T-helper 2 cell treated with Interferon-gamma antibody and Interleukin-4, amounts not matched to agents 5 μg/mL and 100 μg/mL, for 36 hours (primary cell): ENCODE data around the gene CYP2S1.
A peak's percentile ranks its signal among the peaks of the same experiment; 100 is the strongest.
"Not testable (repeated sequence)": the region's sequence is repeated elsewhere in the genome, so short reads cannot be mapped to it uniquely, and the experiment has no call there.

Experiments used
- DNase-seq: peaks from one replicate; pipeline ENCODE4 v3.0.0; 2021; ENCODE audit warnings: low spot score
- H3K27ac Mint-ChIP-seq: one replicate; pipeline ENCODE4 v1.8.0; 2021; ENCODE audit warnings: mild to moderate bottlenecking, mixed read lengths
- H3K27me3 Mint-ChIP-seq: one replicate; pipeline ENCODE4 v1.8.0; 2021; ENCODE audit warnings: low read depth, mixed read lengths
- H3K36me3 Mint-ChIP-seq: one replicate; pipeline ENCODE4 v1.8.0; 2021; ENCODE audit warnings: low read depth, mixed read lengths
- H3K4me1 Mint-ChIP-seq: one replicate; pipeline ENCODE4 v1.8.0; 2021; ENCODE audit warnings: low read depth, mixed read lengths
- H3K4me3 Mint-ChIP-seq: one replicate; pipeline ENCODE4 v1.8.0; 2022; ENCODE audit warnings: mild to moderate bottlenecking, moderate library complexity, mixed read lengths
- H3K9me3 Mint-ChIP-seq: one replicate; pipeline ENCODE4 v1.8.0; 2021; ENCODE audit warnings: mixed read lengths

The CYP2S1 gene

DNA sequence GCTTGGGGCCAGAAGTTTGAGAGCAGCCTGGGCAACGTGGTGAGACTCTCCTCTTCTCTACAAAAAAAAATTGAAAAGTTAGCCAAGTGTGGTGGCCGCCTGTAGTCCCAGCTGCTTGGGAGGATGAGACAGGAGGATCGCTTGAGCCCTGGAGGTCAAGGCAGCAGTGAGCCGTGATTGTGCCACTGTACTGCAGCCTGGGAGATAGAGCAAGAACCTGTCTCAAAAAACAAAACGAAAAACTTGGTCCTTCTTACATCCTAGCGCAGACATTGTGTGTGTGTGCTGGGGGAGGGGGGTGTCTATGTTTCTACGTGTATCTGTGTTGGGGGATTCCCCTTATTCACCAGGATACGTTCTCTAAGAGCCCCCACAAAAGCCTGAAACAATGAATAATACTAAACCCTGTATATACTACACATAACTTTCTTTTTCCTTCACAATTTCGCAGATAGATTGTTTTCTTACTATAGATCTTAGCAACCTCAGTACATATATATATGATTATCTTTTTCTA, 33.9 kb downstream of the CYP2S1 start:
- H3K27ac Mint-ChIP-seq = no peak overlapping the region
- H3K27me3 Mint-ChIP-seq = peaks cover 13% of the 10 kb centered on the region
- peaks cover 11% of the 10 kb centered on the region for H3K4me1 Mint-ChIP-seq
- no peak for DNase-seq
- H3K4me3 Mint-ChIP-seq = peak overlapping the region; percentile 88
- H3K36me3 Mint-ChIP-seq = no peaks in the 10 kb centered on the region
- H3K9me3 Mint-ChIP-seq = no peaks in the 10 kb centered on the region

DNA sequence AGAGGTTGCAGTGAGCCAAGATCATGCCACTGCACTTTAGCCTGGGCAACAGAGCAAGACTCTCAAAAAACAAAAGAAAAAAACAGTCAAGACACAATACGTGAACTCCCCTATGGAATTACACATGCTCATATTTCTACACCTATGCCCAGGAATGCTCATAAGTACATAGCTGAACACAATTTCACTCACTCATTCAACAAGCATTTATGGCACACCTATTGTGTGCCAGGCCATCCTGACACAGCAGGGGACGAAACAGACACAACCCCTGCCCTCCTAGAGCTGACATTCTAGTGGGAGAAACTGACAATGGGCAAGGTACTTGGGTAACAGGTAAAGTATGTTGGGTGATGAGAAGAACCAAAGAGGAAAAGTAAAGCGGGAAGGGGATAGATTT, 35.5 kb downstream of the CYP2S1 start:
- peaks cover 11% of the 10 kb centered on the region for H3K4me1 Mint-ChIP-seq
- peaks cover 8% of the 10 kb centered on the region for H3K27me3 Mint-ChIP-seq
- H3K27ac Mint-ChIP-seq = no peak overlapping the region
- H3K4me3 Mint-ChIP-seq = no peak overlapping the region
- no peaks in the 10 kb centered on the region for H3K36me3 Mint-ChIP-seq
- H3K9me3 Mint-ChIP-seq = no peaks in the 10 kb centered on the region
- DNase-seq = no peak

DNA sequence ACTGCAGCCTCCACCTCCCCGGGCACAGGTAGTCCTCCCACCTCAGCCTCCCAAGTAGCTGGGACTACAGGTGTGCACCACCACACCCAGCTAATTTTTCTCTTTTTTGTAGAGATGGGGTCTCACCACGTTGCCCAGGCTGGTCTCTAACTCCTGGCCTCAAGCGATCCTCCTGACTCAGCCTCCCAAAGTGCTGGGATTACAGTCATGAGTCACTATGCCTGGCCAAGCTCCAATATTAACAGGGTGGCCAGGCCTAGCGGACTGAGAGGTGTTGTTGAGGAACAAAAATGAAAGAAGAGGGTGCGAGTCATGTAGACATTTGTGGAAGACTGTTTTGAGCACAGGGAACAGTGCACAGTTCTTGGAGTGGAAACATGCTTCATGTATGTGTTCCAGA, 36.3 kb downstream of the CYP2S1 start:
- not testable (repeated sequence) for DNase-seq, H3K27ac Mint-ChIP-seq, H3K27me3 Mint-ChIP-seq, H3K9me3 Mint-ChIP-seq, H3K4me3 Mint-ChIP-seq, H3K36me3 Mint-ChIP-seq
- H3K4me1 Mint-ChIP-seq = peaks cover 11% of the 10 kb centered on the region

DNA sequence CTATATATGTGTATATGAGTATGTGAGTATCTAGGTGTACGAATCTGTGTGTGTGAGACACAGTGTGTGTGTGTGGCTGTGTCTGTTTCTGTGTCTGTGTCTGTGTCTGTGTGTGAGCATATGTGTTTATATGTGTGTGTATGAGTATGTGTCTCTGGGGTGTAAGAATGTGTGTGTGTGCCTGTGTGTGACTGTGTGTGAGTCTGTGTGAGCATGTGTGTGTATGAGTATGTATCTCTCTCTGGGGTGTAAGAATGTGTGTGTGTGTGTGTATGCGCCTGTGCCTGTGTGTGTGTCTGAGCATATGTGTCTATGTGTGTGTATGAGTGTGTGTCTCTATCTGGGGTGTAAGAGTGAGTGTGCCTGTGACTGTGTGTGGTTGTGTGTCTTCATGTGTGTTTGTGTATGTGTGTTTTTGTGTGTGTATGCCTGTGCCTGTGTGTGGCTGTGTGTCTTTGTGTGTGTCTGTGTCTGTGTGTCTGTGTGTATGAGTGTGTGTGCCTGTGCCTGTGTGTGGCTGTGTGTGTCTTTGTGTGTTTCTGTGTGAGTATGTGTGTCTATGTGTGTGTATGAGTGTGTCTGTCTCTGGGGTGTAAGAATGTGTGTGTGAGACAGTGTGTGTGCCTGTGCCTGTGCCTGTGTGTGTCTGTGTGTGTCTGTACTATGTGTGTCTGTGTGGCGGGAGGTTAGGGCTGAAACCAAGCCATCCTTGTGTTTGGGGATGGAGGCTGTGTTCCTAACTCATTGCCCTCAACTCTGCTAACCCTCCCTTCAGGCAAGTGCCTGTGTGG, 37.2 kb downstream of the CYP2S1 start:
- Mint-ChIP-seq H3K4me3 (no peak overlapping the region), H3K9me3 (no peaks in the 10 kb centered on the region), H3K36me3 (no peaks in the 10 kb centered on the region), H3K27me3 (peaks cover 3% of the 10 kb centered on the region), H3K27ac (no peak overlapping the region), H3K4me1 (peaks cover 11% of the 10 kb centered on the region)
- no peak for DNase-seq

DNA sequence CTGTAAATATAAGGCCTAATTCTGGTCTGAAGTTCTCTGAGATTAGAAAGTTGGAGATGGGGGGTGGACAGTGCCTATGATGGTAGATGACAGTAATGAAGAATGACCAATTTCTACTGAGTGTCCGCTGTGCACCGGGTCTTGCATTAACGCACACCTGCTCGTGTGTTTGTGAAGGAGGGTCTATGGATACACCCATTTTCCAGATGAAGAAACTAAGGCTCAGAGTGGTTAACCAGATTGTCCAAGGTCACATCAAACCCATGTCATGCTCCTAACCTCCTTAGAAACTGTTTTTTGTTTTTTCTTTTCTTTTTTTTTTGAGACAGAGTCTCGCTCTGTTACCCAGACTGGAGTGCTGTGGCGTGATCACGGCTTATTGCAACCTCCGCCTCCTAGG, 39.7 kb downstream of the CYP2S1 start:
- Mint-ChIP-seq H3K4me3 (no peak overlapping the region), H3K9me3 (no peaks in the 10 kb centered on the region), H3K36me3 (no peaks in the 10 kb centered on the region), H3K4me1 (no peaks in the 10 kb centered on the region), H3K27me3 (no peaks in the 10 kb centered on the region), H3K27ac (no peak overlapping the region)
- DNase-seq = no peak

DNA sequence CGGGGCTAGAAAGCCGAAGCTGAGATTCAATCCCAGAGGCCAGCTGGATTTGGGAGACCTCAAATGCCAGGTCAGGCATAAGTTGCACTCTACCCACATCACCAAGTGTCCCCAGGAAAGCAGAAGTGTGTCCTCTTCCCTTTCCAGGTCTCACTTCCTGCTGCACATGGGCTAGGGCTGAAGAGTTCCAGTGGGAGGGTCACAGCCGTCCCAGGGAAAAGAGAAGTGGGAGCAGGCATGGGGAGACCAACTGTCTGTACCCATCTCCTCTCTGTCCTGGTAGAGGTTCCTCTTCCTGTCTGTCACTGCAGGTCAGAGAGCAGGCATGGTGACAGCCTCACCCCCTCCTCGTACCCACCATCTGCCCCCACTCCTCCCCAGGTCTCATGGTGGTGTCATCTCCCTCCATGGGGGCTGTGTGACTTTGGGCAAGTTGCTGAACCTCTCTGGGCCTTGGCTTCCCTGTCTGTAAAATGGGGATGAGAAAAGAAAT, 40.8 kb downstream of the CYP2S1 start:
- Mint-ChIP-seq H3K36me3 (no peaks in the 10 kb centered on the region), H3K27ac (no peak overlapping the region), H3K27me3 (no peaks in the 10 kb centered on the region), H3K4me3 (no peak overlapping the region), H3K9me3 (no peaks in the 10 kb centered on the region), H3K4me1 (no peaks in the 10 kb centered on the region)
- no peak for DNase-seq

DNA sequence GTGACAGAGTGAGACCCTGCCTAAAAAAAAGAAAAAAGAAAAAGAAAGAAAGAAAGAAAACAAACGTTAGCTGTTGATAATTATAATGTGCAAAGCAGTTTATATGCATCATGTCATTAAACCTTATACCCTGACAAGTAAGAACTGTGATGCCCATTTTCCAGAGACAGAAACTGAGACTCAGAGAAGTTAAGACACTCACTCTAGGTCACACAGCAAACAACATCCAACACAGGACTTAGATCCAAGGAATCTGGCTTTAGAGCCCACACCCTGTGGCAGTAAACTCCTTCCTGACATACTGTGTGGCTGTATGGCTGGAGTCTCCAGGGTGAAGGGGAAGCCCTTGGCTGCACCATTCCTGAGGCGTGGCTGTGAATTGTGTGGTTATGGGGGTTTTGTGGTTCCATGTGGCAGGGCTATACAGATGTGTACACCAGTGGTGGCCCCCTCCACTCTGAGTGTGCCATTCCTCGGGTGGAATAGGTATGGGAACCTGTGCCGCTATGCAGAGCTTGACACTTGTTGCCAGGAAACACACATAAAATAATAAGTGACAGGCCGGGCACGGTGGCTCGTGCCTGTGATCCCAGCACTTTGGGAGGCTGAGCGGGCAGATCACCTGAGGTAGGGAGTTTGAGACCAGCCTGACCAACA, 41.6 kb downstream of the CYP2S1 start:
- H3K36me3 Mint-ChIP-seq = no peaks in the 10 kb centered on the region
- H3K4me1 Mint-ChIP-seq = no peaks in the 10 kb centered on the region
- DNase-seq = no peak
- H3K27me3 Mint-ChIP-seq = no peaks in the 10 kb centered on the region
- H3K9me3 Mint-ChIP-seq = no peaks in the 10 kb centered on the region
- no peak overlapping the region for H3K27ac Mint-ChIP-seq
- H3K4me3 Mint-ChIP-seq = no peak overlapping the region

DNA sequence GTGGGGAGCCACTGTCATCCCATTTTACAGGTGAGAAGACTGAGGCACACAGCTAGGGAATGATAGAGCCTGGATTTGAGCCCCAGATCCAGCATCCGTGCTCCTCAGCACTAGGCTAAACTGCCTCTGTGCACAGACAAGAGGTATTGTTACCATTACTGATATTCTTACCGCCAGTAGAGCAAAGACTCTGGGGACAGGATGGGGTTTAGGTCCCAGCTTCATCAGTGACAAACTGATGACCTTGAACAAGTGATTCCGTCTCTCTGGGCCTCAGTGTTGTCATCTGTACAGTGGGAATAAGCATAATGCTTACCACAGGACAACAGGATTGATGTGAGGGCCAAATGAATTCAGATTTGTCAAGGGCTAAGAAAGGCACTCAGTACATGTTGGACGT, 42.5 kb downstream of the CYP2S1 start:
- Mint-ChIP-seq H3K9me3 (no peaks in the 10 kb centered on the region), H3K27me3 (no peaks in the 10 kb centered on the region)

DNA sequence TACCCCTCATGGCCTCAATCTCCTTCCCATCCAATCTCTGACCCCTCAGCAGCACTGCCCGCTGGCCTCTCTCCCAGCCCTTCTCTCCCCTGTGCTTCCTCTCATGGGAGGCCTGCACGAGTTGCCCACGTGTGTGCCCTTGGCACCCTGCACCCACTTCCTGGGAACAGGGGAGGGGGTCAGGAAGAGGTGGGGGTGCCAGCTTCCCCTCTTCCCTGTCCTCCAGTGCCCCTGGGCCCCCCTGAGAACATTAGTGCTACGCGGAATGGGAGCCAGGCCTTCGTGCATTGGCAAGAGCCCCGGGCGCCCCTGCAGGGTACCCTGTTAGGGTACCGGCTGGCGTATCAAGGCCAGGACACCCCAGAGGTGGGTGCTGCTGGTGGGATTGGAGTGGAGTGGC, 45.2 kb downstream of the CYP2S1 start:
- Mint-ChIP-seq H3K9me3 (no peaks in the 10 kb centered on the region), H3K36me3 (no peaks in the 10 kb centered on the region), H3K4me3 (no peak overlapping the region), H3K27me3 (no peaks in the 10 kb centered on the region), H3K27ac (no peak overlapping the region), H3K4me1 (no peaks in the 10 kb centered on the region)
- DNase-seq = no peak

More for the DNA sequence above, 42.5 kb downstream of the CYP2S1 start:
- Mint-ChIP-seq H3K4me3 (no peak overlapping the region), H3K27ac (no peak overlapping the region), H3K36me3 (no peaks in the 10 kb centered on the region), H3K4me1 (no peaks in the 10 kb centered on the region)
- DNase-seq = no peak

DNA sequence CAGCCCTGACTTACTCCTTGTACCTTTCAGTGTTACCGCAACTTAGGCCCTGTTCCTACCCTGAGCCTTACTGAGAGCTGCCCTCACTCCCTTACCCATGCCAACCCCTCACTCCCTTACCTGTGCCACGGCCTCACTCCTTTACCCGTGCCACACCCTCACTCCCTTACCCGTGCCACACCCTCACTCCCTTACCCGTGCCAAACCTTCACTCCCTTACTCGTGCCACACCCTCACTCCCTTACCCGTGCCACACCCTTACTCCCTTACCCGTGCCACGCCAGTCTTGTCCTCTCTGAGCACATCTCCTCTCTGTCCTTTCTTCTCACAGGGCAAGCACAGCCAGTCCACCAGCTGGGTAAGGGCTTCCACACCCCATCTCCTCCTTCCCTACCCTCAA, 46.3 kb downstream of the CYP2S1 start:
- Mint-ChIP-seq H3K4me1 (no peaks in the 10 kb centered on the region), H3K27me3 (no peaks in the 10 kb centered on the region), H3K9me3 (no peaks in the 10 kb centered on the region), H3K4me3 (no peak overlapping the region), H3K27ac (no peak overlapping the region), H3K36me3 (no peaks in the 10 kb centered on the region)
- no peak for DNase-seq

DNA sequence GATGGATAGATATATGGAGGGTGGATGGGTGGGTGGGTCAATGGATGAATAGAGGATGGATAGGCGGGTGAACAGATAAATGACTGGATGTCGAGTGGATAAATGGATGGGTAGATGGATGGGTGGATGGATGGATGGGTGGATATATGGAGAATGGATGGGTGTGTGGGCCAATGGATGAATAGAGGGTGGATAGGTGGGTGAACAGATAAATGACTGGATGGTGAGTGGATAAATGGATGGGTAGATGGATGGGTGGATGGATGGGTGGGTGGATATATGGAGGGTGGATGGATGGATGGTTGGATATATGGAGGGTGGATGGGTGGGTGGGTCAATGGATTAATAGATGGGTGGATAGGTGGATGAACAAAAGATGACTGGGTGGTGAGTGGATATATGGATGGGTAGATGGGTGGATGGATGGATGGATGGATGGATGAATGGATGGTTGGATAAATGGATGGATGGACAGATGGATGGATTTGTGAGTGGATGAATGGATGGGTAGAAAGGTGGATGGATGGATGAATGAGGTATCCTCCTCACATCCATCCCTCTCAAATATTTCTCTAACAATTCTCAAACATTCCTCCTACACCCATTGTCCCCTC, 47.0 kb downstream of the CYP2S1 start:
- no peak for DNase-seq
- Mint-ChIP-seq H3K36me3 (no peaks in the 10 kb centered on the region), H3K27me3 (no peaks in the 10 kb centered on the region), H3K9me3 (no peaks in the 10 kb centered on the region), H3K4me3 (no peak overlapping the region), H3K27ac (no peak overlapping the region), H3K4me1 (no peaks in the 10 kb centered on the region)

DNA sequence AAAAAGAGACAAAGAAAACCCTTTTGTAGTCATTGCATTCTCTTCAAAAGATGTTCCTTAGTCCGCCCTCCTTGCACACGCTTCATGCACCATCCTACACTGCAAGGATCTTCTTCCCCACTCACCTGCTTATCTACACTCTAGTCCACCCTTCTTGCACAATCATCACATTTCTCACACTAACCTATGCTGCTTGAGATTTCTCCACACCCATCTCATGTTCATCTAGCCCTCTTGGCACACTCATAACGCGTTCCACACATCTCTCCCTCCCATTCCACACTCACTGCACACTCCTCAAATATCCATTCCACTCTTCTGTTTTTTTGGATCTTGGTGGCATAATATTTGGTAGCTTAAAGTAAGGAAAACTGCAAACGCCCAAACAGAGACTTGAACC, 48.8 kb downstream of the CYP2S1 start:
- DNase-seq = no peak

DNA sequence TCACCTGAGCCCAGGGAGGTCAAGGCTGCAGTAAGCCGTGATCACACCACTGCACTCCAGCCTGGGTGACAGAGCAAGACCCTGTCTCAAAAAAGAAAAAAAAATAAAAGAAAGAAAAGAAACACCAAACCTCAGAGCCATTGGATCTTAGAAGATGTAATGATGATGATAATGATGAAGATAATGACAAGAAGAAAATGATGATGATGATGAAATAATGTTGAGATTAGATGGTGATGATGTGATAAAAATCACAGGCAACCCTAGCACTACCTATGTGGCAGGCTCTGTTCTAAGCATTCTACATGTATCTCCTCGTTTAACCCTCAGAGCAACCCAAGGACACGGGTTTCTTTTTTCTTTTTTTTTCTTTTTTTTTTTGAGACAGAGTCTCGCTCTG, 51.1 kb downstream of the CYP2S1 start:
- H3K27ac Mint-ChIP-seq = no peak overlapping the region
- H3K9me3 Mint-ChIP-seq = no peaks in the 10 kb centered on the region
- H3K36me3 Mint-ChIP-seq = no peaks in the 10 kb centered on the region
- no peaks in the 10 kb centered on the region for H3K4me1 Mint-ChIP-seq
- H3K4me3 Mint-ChIP-seq = no peak overlapping the region
- no peak for DNase-seq
- H3K27me3 Mint-ChIP-seq = no peaks in the 10 kb centered on the region

More for the DNA sequence above, 48.8 kb downstream of the CYP2S1 start:
- H3K4me1 Mint-ChIP-seq = no peaks in the 10 kb centered on the region
- no peaks in the 10 kb centered on the region for H3K27me3 Mint-ChIP-seq
- H3K36me3 Mint-ChIP-seq = no peaks in the 10 kb centered on the region
- H3K9me3 Mint-ChIP-seq = no peaks in the 10 kb centered on the region
- H3K4me3 Mint-ChIP-seq = no peak overlapping the region
- H3K27ac Mint-ChIP-seq = no peak overlapping the region

DNA sequence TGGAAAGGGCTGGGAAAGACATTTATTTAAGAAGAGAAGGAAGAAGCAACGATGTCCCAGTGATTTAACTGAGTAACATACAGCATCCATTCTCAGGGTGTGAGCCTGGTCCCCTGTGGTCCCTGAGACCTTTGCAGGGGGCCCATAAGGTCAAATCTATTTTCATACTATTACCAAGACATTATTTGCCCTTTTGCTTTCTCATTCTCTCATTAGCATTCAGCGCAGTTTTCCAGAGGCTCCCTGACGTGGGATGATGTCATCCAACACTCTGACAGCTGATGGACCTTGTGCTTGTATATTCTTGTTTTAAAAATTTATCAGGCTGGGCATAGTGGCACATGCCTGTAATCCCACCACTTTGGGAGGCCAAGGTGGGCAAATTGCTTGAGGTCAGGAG, 52.8 kb downstream of the CYP2S1 start:
- H3K9me3 Mint-ChIP-seq = no peaks in the 10 kb centered on the region
- H3K27ac Mint-ChIP-seq = no peak overlapping the region
- H3K4me1 Mint-ChIP-seq = no peaks in the 10 kb centered on the region
- H3K36me3 Mint-ChIP-seq = no peaks in the 10 kb centered on the region
- H3K4me3 Mint-ChIP-seq = no peak overlapping the region
- no peaks in the 10 kb centered on the region for H3K27me3 Mint-ChIP-seq
- no peak for DNase-seq
